HepG2 (cell line): ENCODE measurements around the gene HELZ. TPM values are rescaled to one million over a fixed set of nuclear protein-coding genes. Genes with fewer than 3 reads are reported as not detected.

ENCODE experiments used
- ATAC-seq: fragments of 200-7000 bp; cut with Tn5 transposase; 3 replicates; pipeline ENCODE4 v1.9.1; 2020; ENCODE audit warnings: mild to moderate bottlenecking, moderate library complexity
- BruUV-seq: library from RNA; stranded (reverse); fragments of 400-500 nt; replicated peaks from 2 replicates; lab custom pipeline; 2021; lab: Mats Ljungman, UMichigan
- CTCF ChIA-PET: fragments of 300-600 bp; formaldehyde crosslinking; extraction: SDS; loops from one replicate; lab custom pipeline; 2021; ENCODE audit warnings: low total read pairs, inconsistent platforms, low intra/inter-chr PET ratio; lab: Yijun Ruan, JAX
- POLR2A ChIA-PET: fragments of 350-600 bp; sonication (Branson Sonifier 250); formaldehyde crosslinking; loops from one replicate; lab custom pipeline; 2020; ENCODE audit warnings: antibody characterized with exemption, inconsistent platforms; lab: Yijun Ruan, JAX
- DNase-seq: peaks from one replicate; pipeline ENCODE4 v3.0.0-alpha.2; 2015; ENCODE audit warnings: low spot score
- FAIRE-seq: peaks from 3 replicates; lab custom pipeline; 2011; peaks lifted over from hg19 to GRCh38; lab: Jason Lieb, UNC
- H2AFZ ChIP-seq: one replicate; pipeline ENCODE4 v1.6.1; 2011; ENCODE audit warnings: low read length, inconsistent platforms
- H3K27ac ChIP-seq: fragments of 300-600 bp; 3 replicates; pipeline ENCODE4 v1.8.0; 2011; ENCODE audit warnings: mixed run types, mild to moderate bottlenecking, mixed read lengths, low read length, inconsistent platforms; ENCODE audit not compliant: insufficient read depth; ENCODE audit errors: extremely low read length
- H3K27me3 ChIP-seq, 2 experiments: fragments of 200-600 bp in 1 of 2; 2 replicates in 1 of 2; 3 replicates in 1 of 2; pipeline versions ENCODE4 v1.6.0 to v1.8.0; 2011; ENCODE audit warnings: low read length in 2 of 2, mild to moderate bottlenecking in 2 of 2, moderate library complexity in 2 of 2, inconsistent platforms in 1 of 2; ENCODE audit not compliant: insufficient read depth in 2 of 2, control insufficient read depth in 1 of 2
- H3K36me3 ChIP-seq, 2 experiments: fragments of 200-600 bp in 1 of 2; replicated peaks in 1 of 2; 2 replicates in 1 of 2; 3 replicates in 1 of 2; pipeline versions ENCODE4 v1.5.1 to v1.8.0; 2011; ENCODE audit warnings: low read length in 2 of 2, inconsistent platforms in 1 of 2; ENCODE audit not compliant: insufficient read depth in 2 of 2, control insufficient read depth in 1 of 2
- H3K4me1 ChIP-seq: 2 replicates; pipeline ENCODE4 v1.5.1; 2012; ENCODE audit warnings: low read length, inconsistent platforms; ENCODE audit not compliant: insufficient read depth
- H3K4me2 ChIP-seq: 2 replicates; pipeline ENCODE4 v1.6.0; 2011; ENCODE audit warnings: low read depth, low read length, inconsistent platforms
- H3K4me3 ChIP-seq, 3 experiments: fragments of 200-600 bp in 1 of 3; sonication (generic), shearing (Covaris generic) in 1 of 3; replicated peaks in 1 of 3; 2 replicates each; pipeline ENCODE4 v1.5.1; 2011 to 2016; ENCODE audit warnings: low read length in 3 of 3, inconsistent platforms in 2 of 3, low read depth in 2 of 3, mild to moderate bottlenecking in 2 of 3, control low read depth in 1 of 3, mixed read lengths in 1 of 3; ENCODE audit not compliant: insufficient read depth in 1 of 3
- H3K79me2 ChIP-seq: one replicate; pipeline ENCODE4 v1.6.1; 2011; ENCODE audit warnings: low read length, inconsistent platforms; ENCODE audit not compliant: insufficient read depth
- H3K9ac ChIP-seq: 2 replicates; pipeline ENCODE4 v1.6.0; 2011; ENCODE audit warnings: mild to moderate bottlenecking, low read depth, low read length, inconsistent platforms; ENCODE audit not compliant: insufficient read depth
- H3K9me3 ChIP-seq: 2 replicates; pipeline ENCODE4 v1.5.1; 2012; ENCODE audit warnings: mild to moderate bottlenecking, low read length
- H4K20me1 ChIP-seq: 2 replicates; pipeline ENCODE4 v1.6.0; 2011; ENCODE audit warnings: inconsistent platforms, mild to moderate bottlenecking, low read length, moderate library complexity; ENCODE audit not compliant: insufficient read depth
- ELK4 ChIP-seq: sonication (generic); formaldehyde crosslinking; IDR thresholded peaks from 2 replicates; pipeline ENCODE4 v1.9.0; 2021; ENCODE audit warnings: missing genetic modification reagents, borderline replicate concordance
- GTF3A ChIP-seq: sonication (generic); formaldehyde crosslinking; conservative IDR thresholded peaks from 2 replicates; pipeline ENCODE4 v1.4.0; 2020; ENCODE audit warnings: mild to moderate bottlenecking, missing genetic modification reagents
- TEAD2 ChIP-seq: sonication (generic); formaldehyde crosslinking; IDR thresholded peaks from 2 replicates; pipeline ENCODE4 v1.9.0; 2021; ENCODE audit warnings: missing genetic modification reagents
- TRIM22 ChIP-seq: fragments of 450-650 bp; IDR thresholded peaks from 2 replicates; pipeline ENCODE4 v1.6.1; 2017
- TSC22D2 ChIP-seq: sonication (generic); formaldehyde crosslinking; IDR thresholded peaks from 2 replicates; pipeline ENCODE4 v1.5.1; 2020; ENCODE audit warnings: missing genetic modification reagents, mild to moderate bottlenecking, borderline replicate concordance
- ZNF337 ChIP-seq: sonication (generic); formaldehyde crosslinking; IDR thresholded peaks from 2 replicates; pipeline ENCODE4 v1.5.1; 2020; ENCODE audit warnings: missing genetic modification reagents, low read depth, mild to moderate bottlenecking, borderline replicate concordance
- ZNF510 ChIP-seq: sonication (generic); formaldehyde crosslinking; IDR thresholded peaks from 2 replicates; pipeline ENCODE4 v1.4.0; 2020; ENCODE audit warnings: low read depth, mild to moderate bottlenecking, missing genetic modification reagents
- WGBS: methylation state at CpG from one replicate; pipeline ENCODE4 v1.1.6; 2017; ENCODE audit warnings: low lambda C conversion rate; 5-methylcytosine and 5-hydroxymethylcytosine counted together
- in situ Hi-C: cut with HindIII; loops from 2 replicates; pipeline ENCODE4 v1.10.0; 2017; ENCODE audit warnings: low pct_unique_long_range_greater_than_20kb; ENCODE audit not compliant: extremely low pct_ligation_motif_present
- intact Hi-C: fragments of 100-400 bp; cut with micrococcal nuclease; formaldehyde crosslinking; loops from one replicate; pipeline ENCODE4 v1.10.0; 2022; ENCODE audit not compliant: unreplicated experiment
- polyA plus RNA-seq, 8 experiments: library from polyadenylated mRNA; depleted of rRNA in 3 of 8; stranded (reverse) in 7 of 8; unstranded in 1 of 8; fragments of >200 nt; fragmentation: Illumina TruSeq in 4 of 8; extraction: Trizol in 4 of 8; gene quantifications; 2 replicates each; pipeline versions ENCODE4 v1.2.1 to v1.2.3, GENCODE V29; 2011 to 2016; ENCODE audit warnings: low read depth in 4 of 8, missing spikeins in 1 of 8, mixed read lengths in 1 of 8; ENCODE audit not compliant: insufficient read depth in 1 of 8
- total RNA-seq, 5 experiments: library from RNA; depleted of rRNA; stranded (reverse); fragments of >200 nt; fragmentation: Illumina TruSeq; extraction: Trizol; gene quantifications; 2 replicates each; pipeline ENCODE4 v1.2.3, GENCODE V29; 2016; ENCODE audit warnings: low read depth in 1 of 5
- TF ChIP-seq, protein P1 (sequence below): sonication (generic); formaldehyde crosslinking; IDR thresholded peaks from 2 replicates; pipeline ENCODE4 v1.4.0; 2020; ENCODE audit warnings: low read depth, missing genetic modification reagents

Gene HELZ
- total and polyA plus RNA-seq, 2 of the 13 experiments (the other 11 are each of a cell fraction or from before 2014, with no cell fraction given), result 35.3 to 52.4 TPM

- Histone ChIP-seq H3K36me3 (no peaks in the 10 kb centered on the region), H3K9me3 (no peaks in the 10 kb centered on the region), H3K27ac (no peak overlapping the region), H4K20me1 (no peaks in the 10 kb centered on the region), H2AFZ (no peak overlapping the region), H3K4me1 (peaks cover 21% of the 10 kb centered on the region), H3K27me3 (no peaks in the 10 kb centered on the region), H3K4me3 (no peak overlapping the region), H3K79me2 (no peaks in the 10 kb centered on the region), H3K4me2 (no peak overlapping the region), H3K9ac (no peak overlapping the region)
- intact Hi-C loops, result no loop called here
- WGBS, result 54% methylated on average over 8 of the region's 8 CpGs
- in situ Hi-C loops, result no loop called here
- ATAC-seq (no peak), FAIRE-seq (no peak), DNase-seq (no peak)
- TF ChIP-seq ZNF337 (no peak), ZNF510 (CRISPR knock-in tag) (no peak)
- BruUV-seq, result no TSS peak
- ChIA-PET POLR2A (no interaction called here), CTCF (no interaction called here)
These were observed 36.7 kb upstream of the HELZ start for GRCh38 chr17:67281743-67282142.

DNA sequence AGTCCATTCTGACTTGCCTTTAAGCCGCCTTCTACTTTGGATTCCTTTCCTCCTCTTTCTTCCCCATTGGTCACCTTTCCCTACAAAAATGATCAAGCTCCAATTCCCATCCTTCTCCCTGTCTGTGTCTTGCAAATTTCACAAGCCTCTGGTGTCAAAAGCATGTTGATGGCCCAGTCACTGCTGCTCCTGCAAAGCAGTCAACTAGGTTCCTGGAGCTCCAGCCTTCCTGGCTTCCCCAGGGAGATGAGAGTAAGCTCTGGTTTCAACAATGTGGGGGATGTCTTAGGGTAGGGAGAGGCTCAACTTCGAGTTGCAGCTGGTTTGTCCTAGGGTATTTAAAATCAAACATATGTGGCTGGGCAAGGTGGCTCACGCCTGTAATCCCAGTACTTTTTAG lies 36.1 kb upstream of the HELZ start:
- FAIRE-seq (no peak), DNase-seq (no peak), ATAC-seq (no peak)
- no peak for TF ChIP-seq GTF3A (CRISPR knock-in tag)
- TF ChIP-seq TEAD2 (CRISPR knock-in tag), result no peak
- TF ChIP-seq ELK4 (CRISPR knock-in tag), result no peak
- TF ChIP-seq, protein P1, sequence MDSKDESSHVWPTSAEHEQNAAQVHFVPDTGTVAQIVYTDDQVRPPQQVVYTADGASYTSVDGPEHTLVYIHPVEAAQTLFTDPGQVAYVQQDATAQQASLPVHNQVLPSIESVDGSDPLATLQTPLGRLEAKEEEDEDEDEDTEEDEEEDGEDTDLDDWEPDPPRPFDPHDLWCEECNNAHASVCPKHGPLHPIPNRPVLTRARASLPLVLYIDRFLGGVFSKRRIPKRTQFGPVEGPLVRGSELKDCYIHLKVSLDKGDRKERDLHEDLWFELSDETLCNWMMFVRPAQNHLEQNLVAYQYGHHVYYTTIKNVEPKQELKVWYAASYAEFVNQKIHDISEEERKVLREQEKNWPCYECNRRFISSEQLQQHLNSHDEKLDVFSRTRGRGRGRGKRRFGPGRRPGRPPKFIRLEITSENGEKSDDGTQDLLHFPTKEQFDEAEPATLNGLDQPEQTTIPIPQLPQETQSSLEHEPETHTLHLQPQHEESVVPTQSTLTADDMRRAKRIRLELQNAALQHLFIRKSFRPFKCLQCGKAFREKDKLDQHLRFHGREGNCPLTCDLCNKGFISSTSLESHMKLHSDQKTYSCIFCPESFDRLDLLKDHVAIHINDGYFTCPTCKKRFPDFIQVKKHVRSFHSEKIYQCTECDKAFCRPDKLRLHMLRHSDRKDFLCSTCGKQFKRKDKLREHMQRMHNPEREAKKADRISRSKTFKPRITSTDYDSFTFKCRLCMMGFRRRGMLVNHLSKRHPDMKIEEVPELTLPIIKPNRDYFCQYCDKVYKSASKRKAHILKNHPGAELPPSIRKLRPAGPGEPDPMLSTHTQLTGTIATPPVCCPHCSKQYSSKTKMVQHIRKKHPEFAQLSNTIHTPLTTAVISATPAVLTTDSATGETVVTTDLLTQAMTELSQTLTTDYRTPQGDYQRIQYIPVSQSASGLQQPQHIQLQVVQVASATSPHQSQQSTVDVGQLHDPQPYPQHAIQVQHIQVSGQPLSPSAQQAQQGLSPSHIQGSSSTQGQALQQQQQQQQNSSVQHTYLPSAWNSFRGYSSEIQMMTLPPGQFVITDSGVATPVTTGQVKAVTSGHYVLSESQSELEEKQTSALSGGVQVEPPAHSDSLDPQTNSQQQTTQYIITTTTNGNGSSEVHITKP (CRISPR knock-in tag), result no peak
- TF ChIP-seq TRIM22, result no peak
- no peak for TF ChIP-seq TSC22D2 (CRISPR knock-in tag)
- Histone ChIP-seq H2AFZ (no peak overlapping the region), H3K27me3 (no peaks in the 10 kb centered on the region), H3K4me1 (peaks cover 21% of the 10 kb centered on the region), H4K20me1 (no peaks in the 10 kb centered on the region), H3K9ac (no peak overlapping the region), H3K36me3 (no peaks in the 10 kb centered on the region), H3K79me2 (no peaks in the 10 kb centered on the region), H3K27ac (no peak overlapping the region), H3K4me3 (no peak overlapping the region), H3K4me2 (no peak overlapping the region), H3K9me3 (no peaks in the 10 kb centered on the region)
- intact Hi-C loops (no loop called here), in situ Hi-C loops (no loop called here)
- WGBS, result 55% methylated on average over 3 of the region's 3 CpGs
- POLR2A ChIA-PET, result no interaction called here
- no TSS peak for BruUV-seq
- CTCF ChIA-PET, result no interaction called here
